ENCODE data around the gene ANKRD10.

ANKRD10 gene

GRCh38 chr13:110915874-110916206 is 971 bp upstream of the ANKRD10 start:
- no peak for DNase-seq (ENCODE audit: extremely low read depth in 1 of 2, low read depth in 1 of 2)

- peak; percentile 28 to 64 for DNase-seq (ENCODE audit: extremely low read depth in 1 of 2, low read depth in 1 of 2)
These were observed 375 bp downstream of the ANKRD10 start for GRCh38 chr13:110914331-110915056.

GRCh38 chr13:110914081-110914330 is 863 bp downstream of the ANKRD10 start:
- DNase-seq (ENCODE audit: extremely low read depth in 1 of 2, low read depth in 1 of 2), result no peak

- DNase-seq (ENCODE audit: extremely low read depth in 1 of 2, low read depth in 1 of 2), result no peak
These were observed 1.4 kb downstream of the ANKRD10 start for GRCh38 chr13:110913322-110914080.

- DNase-seq (ENCODE audit: extremely low read depth in 1 of 2, low read depth in 1 of 2), result no peak
These were observed 2.2 kb downstream of the ANKRD10 start for GRCh38 chr13:110912651-110913051.

- no peak for DNase-seq (ENCODE audit: extremely low read depth in 1 of 2, low read depth in 1 of 2)
These were observed 3.0 kb downstream of the ANKRD10 start for GRCh38 chr13:110911880-110912279.

GRCh38 chr13:110910013-110910890 is 4.6 kb downstream of the ANKRD10 start:
- DNase-seq (ENCODE audit: extremely low read depth in 1 of 2, low read depth in 1 of 2), result no peak

- no peak for DNase-seq (ENCODE audit: extremely low read depth in 1 of 2, low read depth in 1 of 2)
These were observed 6.6 kb downstream of the ANKRD10 start for GRCh38 chr13:110907951-110908898.

GRCh38 chr13:110907301-110907700 is 7.6 kb downstream of the ANKRD10 start:
- DNase-seq (ENCODE audit: extremely low read depth in 1 of 2, low read depth in 1 of 2), result no peak

- no peak for DNase-seq (ENCODE audit: extremely low read depth in 1 of 2, low read depth in 1 of 2)
These were observed 10.1 kb downstream of the ANKRD10 start for GRCh38 chr13:110904748-110905147.

- DNase-seq (ENCODE audit: extremely low read depth in 1 of 2, low read depth in 1 of 2), result no peak
These were observed 12.5 kb downstream of the ANKRD10 start for GRCh38 chr13:110902370-110902769.

GRCh38 chr13:110897521-110897920 is 17.3 kb downstream of the ANKRD10 start:
- DNase-seq (ENCODE audit: extremely low read depth in 1 of 2, low read depth in 1 of 2), result no peak

- no peak for DNase-seq (ENCODE audit: extremely low read depth in 1 of 2, low read depth in 1 of 2)
These were observed 17.9 kb downstream of the ANKRD10 start for GRCh38 chr13:110897014-110897413.

- no peak for DNase-seq (ENCODE audit: extremely low read depth in 1 of 2, low read depth in 1 of 2)
These were observed 20.8 kb downstream of the ANKRD10 start for GRCh38 chr13:110894086-110894485.

- no peak for DNase-seq (ENCODE audit: extremely low read depth in 1 of 2, low read depth in 1 of 2)
These were observed 21.3 kb downstream of the ANKRD10 start for GRCh38 chr13:110893571-110893970.

- DNase-seq (ENCODE audit: extremely low read depth in 1 of 2, low read depth in 1 of 2), result no peak
These were observed 24.3 kb downstream of the ANKRD10 start for GRCh38 chr13:110890279-110891165.

- no peak for DNase-seq (ENCODE audit: extremely low read depth in 1 of 2, low read depth in 1 of 2)
These were observed 26.5 kb downstream of the ANKRD10 start for GRCh38 chr13:110888390-110888789.

GRCh38 chr13:110887597-110888333 is 27.1 kb downstream of the ANKRD10 start:
- no peak for DNase-seq (ENCODE audit: extremely low read depth in 1 of 2, low read depth in 1 of 2)

Measured in activated CD8-positive, alpha-beta memory T cell treated with anti-CD3 and anti-CD28 coated beads for 1 hour (primary cell).